Left kidney (tissue), 2 donors: ENCODE measurements around the gene MAPKAPK3. TPM values are rescaled to one million over a fixed set of nuclear protein-coding genes. Genes with fewer than 3 reads are reported as not detected.
A peak's percentile ranks its signal among the peaks of the same experiment; 100 is the strongest.

ENCODE experiments used
- DNase-seq: peaks from one replicate; pipeline ENCODE4 v3.0.0-alpha.2; 2013
- polyA plus RNA-seq: library from polyadenylated mRNA; unstranded; fragments of 120-200 nt; gene quantifications from one replicate; pipeline ENCODE4 v1.2.1, GENCODE V29; 2013; ENCODE audit not compliant: insufficient read length

MAPKAPK3 gene
- polyA plus RNA-seq, 1 donor, result 49.1 TPM

DNA sequence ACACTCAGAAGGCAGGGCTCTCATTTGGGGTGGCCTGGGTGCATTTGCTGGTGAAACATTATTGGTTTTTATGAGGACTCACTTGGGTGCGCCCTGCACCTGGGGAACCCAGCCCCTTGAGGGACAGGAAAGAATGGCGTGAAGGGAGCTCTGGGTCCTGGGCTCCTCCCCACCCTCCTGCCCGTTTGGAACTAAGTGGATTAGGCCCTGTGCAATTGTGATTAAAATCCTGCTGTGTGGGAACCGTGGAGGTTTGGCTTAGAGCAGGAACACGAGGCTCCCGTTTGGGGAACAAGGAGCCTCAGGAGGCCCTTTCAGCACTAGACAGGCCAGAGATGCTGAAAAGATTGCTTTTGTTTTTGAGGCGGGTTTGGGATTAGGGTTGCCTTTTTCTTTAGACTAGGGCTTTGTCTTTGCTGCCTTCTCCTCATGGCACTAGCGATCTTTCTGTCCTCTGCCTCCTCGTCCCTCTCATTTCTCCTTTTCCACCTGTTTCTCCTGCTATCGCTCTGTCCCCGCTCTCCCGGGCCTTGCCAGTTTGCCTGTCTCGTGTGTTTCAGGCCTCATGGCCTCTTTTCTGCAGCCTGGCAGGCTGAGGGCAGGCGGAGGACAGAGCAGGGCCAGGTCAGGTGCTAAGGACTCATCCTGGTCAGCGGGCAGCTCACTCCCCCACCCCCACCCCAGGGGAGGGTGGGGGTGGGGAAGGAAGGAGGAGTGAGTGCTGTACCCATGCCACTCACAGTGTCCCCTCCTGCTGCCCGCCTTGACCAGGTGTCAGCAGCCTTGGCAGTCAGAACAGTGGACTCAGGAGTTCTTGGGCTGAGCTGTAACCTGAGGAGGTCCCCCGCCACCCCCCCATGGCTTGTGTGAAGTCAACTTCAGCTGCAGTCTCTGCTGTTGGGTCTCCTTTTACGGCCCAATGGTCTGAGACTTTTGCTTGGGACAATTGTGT, 8.6 kb downstream of the MAPKAPK3 start:
- DNase-seq, result no peak

DNA sequence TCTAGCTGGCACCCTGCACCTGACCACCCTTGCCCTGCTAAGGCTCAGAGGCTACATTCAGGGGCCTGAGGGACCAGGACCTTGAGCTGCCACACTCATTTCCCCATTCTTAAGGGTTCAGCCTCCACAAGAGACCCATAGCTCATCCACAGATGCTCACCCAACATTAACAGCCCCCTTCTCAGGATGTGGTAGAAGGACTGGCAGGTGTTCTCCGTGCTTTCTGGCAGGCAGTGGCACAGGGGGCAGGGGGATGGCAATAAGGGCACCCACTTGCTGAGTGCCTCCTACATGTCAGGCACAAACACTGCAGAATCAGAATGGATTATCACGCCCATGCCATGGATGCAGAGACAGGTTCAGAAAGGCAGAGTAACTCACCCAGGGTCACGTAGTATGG, 9.4 kb downstream of the MAPKAPK3 start:
- no peak for DNase-seq

DNA sequence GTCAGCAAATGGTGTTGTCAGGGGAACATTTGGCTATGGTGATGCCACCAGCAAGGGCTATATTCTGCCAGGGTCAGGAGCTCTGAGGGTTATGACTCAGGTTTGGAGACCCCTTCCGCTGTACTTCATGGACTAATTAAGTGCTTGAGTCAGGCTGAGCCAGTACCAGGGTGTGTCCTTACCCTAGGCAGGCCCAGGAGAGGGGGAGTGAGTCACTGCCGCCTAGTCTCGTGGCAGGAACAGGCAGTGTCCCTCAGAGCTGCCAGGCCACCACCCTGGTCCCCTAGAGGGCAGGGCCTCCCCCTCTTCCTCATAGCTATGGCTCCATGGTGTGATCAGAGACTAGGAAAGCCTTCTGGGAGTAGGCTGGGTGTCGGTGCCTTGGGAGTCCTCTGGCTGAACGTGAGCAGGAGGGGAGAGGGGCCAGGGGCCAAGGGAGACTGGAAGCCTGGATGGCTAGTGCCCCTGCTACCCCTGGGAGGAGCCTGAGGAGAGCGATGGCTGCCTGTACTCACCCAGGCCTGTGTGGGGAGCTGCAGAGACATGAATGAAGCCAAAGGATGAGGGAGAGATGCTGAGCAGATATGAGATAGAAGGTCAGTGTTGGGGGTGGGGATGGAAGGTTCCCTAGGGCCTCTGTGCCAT, 10.6 kb downstream of the MAPKAPK3 start:
- DNase-seq, result no peak

DNA sequence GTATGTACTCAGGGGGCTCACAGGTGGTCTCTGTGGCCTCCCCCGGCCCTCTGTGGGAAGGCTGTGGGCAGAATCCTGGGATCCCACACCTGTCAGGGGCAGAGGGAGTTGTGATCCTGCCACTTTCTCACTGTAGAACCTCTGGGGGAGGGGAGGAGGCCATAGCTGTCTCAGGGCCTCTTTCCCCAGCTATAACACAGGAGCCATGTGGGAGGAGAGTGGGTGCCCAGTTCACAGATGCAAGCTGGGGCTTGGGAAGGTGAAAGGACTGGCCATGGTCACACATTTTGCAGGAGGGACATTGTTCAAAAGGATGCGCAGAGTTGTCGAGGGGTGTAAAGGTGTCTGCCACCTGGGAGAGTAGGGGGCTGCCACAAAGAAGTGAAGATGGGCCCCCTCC, 11.7 kb downstream of the MAPKAPK3 start:
- DNase-seq, result no peak

DNA sequence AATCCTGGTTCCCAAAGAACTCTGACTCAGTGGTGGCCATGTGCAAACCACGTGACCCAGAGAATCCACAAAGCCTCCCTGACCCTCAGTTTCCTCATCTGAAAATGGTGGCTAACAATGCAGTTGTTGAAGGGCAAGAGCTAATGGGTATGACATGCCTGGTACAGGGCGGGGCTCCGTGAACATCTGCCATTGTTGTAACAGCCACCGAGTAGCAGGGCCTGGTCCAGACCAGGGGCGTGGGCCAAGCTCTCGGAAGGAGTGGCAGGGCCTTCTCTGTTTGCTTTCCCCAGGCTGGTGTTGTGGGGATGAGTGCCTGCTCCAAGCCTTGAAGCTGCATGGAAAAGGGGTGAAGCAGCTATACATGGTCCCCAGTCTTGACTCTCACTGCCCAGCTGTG, 13.4 kb downstream of the MAPKAPK3 start:
- no peak for DNase-seq

DNA sequence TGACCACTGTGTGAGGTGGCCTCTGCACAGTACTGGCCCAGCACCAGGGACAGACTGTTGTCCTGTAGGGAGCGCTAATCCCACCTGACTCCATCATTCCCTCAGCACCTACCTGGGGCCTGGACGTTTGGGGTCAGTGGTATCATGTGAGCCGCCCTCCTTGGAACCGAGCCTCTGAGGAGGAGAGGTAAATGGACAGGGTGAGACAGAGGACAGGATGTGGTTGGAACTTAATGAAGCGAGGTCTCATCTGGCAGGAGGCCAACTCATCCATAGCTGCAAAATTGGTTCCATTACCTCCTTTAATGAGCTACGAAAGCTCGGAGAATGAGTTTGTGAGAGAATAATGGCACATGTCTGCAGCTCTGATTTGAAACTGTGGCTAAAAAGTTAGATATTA, 13.9 kb downstream of the MAPKAPK3 start:
- peak; percentile 61 for DNase-seq

DNA sequence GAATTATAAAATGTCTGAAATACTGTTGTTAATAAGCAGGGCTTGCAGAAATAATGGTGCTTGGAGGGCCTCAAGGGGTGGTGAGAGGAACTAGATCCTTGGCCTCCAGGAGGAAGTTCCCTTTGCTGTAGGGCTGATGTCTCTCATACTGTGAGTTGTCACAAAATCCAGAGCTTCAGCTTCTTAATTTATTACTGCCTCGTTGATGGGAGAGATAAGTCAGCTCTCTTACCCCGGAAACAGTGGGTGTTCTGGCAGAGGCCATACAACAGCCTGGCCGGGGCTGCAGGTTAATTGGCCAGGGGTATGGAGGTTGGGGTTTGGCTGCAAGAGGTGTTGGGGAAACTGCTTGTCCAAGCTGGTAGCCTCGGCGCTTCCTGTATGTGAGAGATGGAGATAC, 15.5 kb downstream of the MAPKAPK3 start:
- no peak for DNase-seq

DNA sequence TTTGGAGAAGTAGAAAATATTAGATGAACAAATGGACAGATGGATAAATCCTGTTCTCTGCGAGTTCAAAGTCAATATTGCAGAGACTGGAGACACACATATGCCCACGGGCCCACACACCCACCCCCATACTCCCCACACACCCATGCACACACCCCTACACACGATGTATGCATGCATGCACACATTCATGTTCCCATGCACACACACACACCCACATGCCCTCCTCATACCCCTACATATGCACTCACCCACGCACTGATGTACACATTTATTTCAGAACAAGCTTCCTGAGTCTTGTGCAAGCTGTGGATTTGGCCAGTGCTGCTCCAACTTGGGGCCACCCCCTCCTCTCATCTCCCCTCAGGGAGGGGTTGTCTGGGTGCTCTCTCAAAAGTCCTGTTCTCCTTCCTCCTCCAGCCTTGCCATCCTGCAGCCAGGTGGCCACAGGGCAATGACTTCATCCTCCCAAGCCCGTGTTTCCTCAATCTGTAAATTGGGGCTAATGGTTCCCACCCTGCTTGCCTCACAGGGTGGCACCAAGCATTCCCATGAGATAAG, 16.4 kb downstream of the MAPKAPK3 start:
- no peak for DNase-seq

DNA sequence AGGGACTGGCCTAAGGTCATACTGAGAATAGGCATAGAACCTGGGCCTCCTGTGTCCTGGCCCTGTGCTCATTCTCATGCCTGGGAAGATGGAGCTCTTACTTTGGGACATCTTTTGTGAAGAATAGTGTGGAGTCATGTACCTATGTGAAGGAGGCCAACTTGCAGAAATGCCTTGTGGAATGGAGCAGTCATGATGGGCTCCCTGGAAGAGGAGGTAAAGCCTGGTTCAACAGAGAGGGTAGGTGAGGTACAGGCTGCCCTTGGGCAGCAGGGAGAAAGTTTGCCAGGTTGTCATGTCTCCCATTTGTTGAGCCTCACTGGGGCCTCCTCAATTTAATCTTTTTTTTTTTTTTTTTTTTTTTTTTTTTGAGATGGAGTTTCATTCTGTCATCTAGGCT, 18.1 kb downstream of the MAPKAPK3 start:
- DNase-seq, result no peak

DNA sequence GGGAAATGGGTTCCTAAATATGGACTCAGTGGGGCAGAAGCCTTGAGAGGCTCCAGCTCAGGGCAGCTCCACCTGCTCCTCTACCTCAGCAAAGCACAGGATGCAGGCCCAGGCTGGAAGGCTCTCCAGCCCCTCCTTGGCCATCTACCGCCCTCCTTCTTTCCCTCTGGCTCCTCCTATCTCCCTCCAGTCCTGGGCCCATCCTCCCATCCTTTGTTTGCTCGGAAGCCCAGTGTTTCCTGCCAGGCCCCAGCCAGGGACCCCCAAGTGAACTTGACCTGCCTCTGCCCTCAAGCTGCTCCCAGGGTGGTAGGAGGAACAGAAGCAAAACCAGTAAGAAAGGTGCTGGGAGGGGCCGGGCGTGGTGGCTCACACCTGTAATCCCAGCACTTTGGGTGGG, 20.1 kb downstream of the MAPKAPK3 start:
- no peak for DNase-seq

DNA sequence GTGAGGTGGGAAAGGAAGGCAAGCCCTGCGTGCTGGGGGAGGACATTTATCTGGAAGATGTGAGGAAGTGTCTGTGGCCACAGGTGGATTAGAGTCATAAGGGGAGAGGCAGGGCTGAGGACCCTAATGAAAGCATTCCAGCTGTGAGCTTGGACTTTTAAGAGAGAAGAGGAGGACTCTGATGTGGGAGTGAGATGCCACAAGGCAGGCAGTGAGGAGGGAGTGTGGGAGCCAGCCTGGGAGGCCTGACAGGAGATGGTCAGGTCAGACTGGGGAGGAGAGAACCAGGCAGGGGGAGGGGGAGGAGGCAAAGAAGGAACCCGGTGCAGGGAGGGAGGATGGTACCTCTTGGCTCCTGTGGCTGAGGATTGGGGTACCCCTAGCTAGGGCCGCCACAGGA, 21.0 kb downstream of the MAPKAPK3 start:
- DNase-seq, result no peak

DNA sequence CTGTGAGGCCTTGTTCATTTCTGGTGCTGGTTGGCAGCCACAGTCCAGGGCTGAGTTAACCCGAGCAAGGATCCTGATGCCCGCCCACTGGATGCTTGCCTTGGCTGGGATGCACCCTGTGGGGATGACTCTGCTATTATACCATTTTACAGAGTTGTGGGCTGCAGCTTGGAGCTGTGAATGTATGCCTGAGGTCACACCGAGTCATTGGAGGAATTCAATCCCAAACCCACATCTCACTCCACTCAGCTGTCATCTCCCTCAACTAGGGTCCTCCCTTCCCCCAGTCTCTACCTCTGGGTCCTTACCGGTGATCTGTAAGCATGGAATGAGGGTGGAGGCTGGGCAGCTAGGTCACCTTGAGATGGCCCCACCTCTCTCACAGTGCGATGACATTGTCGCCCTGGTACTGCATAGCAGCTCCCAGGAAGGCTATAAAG, 22.1 kb downstream of the MAPKAPK3 start:
- DNase-seq, result no peak

DNA sequence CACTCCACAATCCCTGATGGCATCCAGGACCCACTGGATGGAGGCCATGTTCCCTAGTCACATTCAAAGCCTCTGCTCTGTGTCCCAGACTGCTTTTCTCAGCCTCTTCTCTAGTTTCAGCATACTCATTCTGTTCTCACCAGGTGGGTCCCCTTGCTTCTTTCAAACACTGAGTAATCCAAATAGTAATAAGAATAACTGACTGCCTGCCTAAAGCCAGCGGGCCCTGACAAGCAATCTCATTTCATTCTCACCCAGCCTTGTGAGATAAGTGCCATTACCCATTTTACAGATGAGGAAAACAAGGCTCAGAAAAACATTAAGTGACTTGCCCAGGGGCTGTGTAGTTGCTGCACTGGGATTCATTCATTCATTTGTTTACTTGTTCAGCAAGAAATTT, 25.4 kb downstream of the MAPKAPK3 start:
- DNase-seq, result no peak

DNA sequence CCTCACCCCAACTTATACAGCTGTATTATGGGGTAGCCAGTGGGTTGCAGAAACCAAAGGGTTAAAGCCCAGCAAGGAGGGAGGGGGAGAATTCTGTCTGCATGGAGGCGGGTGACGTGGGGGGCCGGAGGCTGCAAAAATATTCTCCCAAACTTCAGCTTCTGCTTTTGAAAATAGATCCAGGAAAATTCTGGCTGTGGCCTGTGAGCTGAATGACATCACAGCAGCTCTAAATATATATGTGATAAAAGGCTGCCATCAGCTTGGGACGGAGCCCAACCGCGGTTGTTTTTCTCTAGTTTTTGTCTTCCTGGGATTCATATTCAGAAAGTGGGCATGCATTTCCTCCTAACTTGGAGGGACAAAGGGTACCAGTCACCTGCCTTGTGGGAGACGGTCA, 27.6 kb downstream of the MAPKAPK3 start:
- DNase-seq, result no peak

DNA sequence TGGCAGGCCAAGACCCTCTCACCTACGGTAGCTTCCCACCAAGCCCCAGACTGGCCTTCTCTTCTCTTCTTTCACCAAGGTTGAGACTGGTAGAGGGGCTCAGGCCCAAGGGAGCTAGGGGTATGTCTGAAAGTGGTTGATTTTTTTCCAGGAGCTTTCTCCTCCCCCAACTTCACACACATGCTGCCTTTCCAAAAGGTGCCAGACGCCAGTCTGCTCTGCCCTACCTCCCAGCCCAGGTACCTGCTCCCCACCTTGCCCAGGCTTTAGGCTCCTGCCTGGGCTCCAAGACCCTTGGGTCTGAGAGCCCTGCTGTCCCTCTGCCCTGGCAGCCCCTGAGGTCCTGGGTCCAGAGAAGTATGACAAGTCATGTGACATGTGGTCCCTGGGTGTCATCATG, 28.4 kb downstream of the MAPKAPK3 start:
- DNase-seq, result no peak

DNA sequence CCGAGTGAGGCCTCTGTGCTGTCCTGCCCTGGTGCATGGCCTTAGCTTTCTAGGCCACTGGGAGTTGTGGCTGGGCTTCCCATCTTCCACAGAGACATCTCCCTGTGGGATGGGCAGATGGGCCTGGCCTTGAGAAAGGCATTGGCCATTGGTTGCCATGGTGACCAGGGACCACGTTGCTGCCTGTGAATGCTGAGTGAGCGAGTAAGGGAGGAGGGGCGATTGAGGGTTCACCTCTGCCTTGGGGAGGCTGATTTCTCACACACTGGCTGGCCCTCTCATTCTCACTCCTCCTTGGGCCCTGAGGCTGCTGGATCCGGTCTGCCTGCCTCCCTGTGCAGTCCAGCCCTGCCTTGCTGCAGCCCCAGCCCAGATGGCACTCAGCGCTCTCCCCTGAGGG, 31.4 kb downstream of the MAPKAPK3 start:
- DNase-seq, result no peak

DNA sequence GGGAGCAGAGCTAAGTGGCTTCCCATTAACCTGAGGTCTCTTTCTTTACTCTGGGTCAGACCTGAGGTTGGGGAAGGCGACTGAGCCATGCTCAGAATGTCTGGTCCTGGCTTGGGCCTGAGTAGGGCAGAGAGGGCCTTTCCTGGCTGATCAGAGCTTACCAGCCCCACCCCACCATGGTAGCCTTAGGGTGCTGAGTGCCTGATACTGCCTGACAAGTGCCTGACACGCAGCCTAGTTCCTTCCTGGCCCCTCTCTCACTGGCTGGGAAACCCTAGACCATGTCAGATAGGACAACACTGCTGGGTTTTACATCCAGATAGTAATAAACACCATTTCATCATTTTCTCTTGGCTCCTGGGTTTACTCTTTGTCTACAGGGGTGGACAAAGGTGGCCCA, 32.0 kb downstream of the MAPKAPK3 start:
- DNase-seq, result no peak

DNA sequence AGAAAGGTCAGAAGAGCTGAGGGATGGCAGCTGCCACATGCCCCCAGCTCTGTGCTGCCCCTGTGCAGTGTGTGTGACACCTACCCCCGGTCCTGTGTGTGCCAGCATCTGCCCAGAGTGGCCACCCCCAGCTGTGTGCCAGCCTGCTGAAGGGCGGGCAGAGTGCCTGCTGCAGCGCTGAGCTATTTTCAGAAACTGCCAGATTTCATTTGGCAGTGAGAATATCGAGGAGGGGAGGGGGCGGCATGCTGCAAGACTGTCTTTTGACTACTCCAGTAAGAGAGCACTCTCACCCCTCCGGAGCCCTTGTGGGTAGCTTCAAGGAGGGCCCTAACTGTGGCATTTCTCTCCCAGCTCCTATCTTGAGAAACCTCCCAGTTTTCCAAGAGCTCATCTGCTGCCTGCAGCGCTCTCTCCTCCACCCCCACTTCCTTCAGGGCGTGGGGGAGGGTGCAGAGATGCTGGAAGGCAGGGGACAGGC, 32.5 kb downstream of the MAPKAPK3 start:
- no peak for DNase-seq

DNA sequence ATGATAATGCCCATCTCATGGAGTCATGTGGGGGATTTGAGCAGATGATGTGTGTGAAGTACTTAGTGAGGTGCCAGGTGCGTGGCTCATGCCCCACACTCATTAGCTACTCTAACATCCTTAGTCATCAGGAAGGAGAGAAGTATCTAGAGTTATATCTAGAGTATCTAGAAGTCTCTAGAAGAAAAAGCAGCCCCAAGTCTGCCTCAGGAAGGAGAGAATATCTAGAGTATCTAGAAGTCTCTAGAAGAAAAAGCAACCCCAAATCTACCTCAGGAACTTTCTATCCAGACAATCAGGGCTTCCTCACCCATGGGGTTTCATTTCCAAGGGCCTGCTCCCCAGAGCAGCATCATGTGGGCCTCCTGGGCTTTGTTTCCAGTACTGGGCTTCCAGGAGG, 33.1 kb downstream of the MAPKAPK3 start:
- DNase-seq, result no peak

DNA sequence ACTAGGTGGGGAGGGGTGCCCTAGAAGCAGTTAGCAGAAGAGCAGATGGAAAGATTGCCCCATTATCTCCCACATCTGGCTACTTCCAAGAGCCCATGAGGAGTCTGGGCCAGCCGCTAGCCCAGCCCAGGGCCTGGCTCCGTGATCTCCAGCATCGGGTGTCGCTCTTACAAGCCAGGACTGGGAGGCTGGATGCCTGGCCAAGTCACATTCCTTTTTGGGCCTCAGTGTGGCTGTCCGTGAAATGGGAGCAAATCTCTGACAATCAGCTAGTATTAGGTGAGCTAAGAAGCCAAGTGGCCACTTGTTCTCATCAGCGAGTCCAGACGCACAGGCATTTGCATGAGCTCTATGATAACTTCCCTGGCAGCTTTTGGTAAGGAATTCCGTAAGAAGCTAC, 34.5 kb downstream of the MAPKAPK3 start:
- no peak for DNase-seq

DNA sequence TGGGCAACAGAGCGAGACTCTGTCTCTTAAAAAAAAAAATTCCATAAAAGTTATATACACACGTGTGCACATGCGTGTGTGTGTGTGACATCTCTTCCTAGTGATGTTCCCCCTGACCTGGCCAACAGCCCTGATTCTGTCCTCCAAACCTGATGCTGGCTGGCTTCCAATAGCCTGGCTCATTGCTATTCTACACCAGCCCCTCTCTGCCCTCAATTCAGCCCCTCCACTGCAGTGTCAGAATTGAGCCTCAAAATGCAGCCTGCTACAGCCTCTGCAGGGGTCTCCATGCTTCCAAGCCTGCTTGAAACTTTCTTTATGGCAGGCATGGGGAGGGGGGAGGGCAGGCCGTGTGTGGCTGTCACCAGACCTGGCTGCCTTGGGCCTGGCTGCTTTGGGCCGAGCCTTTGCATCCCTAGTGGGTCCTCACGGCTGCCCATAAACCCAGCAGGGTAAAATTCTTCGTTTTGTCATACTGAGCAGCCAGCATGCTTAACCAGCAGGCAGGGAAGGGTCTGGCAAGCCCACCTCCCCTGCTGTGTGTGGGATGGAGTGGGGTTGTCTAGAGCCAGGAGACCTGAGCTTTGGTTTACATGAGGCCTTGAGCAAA, 35.1 kb downstream of the MAPKAPK3 start:
- DNase-seq, result no peak

DNA sequence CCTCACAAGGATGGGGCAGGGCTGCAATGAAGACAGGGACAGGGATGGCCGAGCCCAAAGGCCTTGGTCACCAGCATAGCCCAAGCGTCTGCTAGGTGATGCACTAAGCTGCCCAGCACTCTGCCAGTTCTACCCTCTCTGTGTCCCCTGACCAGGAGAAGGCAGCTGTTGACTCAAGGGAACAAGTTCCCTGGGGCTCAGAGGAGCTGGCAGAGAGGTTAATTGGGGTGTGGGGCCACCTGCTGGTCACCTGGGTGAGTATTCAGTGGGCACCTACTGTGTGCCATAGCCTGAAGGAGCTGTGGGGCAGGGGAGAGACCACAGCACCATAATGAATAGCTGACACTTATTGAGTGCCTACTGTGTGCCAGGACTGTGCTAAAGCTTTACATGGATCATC, 35.8 kb downstream of the MAPKAPK3 start:
- no peak for DNase-seq
